H1 (cell line): ENCODE data around the gene CDH26.

Experiments used
- CEBPB ChIP-seq: IDR thresholded peaks from 2 replicates; pipeline ENCODE4 v1.6.1; 2012; ENCODE audit warnings: low read depth, low read length
- CHD2 ChIP-seq: IDR thresholded peaks from 2 replicates; pipeline ENCODE4 v1.6.1; 2012; ENCODE audit warnings: low read length, improper control_type of control experiment
- EP300 ChIP-seq, 2 experiments: IDR thresholded peaks; 1 replicate in 1 of 2; 2 replicates in 1 of 2; pipeline ENCODE4 v1.6.1; 2011 to 2012; ENCODE audit warnings: low read depth in 2 of 2, low read length in 2 of 2, mild to moderate bottlenecking in 2 of 2, borderline replicate concordance in 1 of 2, inconsistent platforms in 1 of 2, moderate library complexity in 1 of 2
- GABPA ChIP-seq: IDR thresholded peaks from 2 replicates; pipeline ENCODE4 v1.6.1; 2011; ENCODE audit warnings: mild to moderate bottlenecking, low read length, moderate library complexity, borderline replicate concordance; ENCODE audit not compliant: insufficient read depth
- POLR2A ChIP-seq, 2 experiments: IDR thresholded peaks; 1 replicate in 1 of 2; 2 replicates in 1 of 2; pipeline ENCODE4 v1.6.1; 2011; ENCODE audit warnings: low read depth in 2 of 2, low read length in 2 of 2, mild to moderate bottlenecking in 2 of 2; ENCODE audit errors: control extremely low read depth in 1 of 2
- POLR2AphosphoS5 ChIP-seq: IDR thresholded peaks from 2 replicates; pipeline ENCODE4 v1.6.1; 2011; ENCODE audit warnings: low read depth, low read length
- SUZ12 ChIP-seq: fragments of 200-600 bp; sonication (generic); IDR thresholded peaks from 2 replicates; pipeline ENCODE4 v1.6.1; 2012; ENCODE audit warnings: mild to moderate bottlenecking, inconsistent platforms, low read length, moderate library complexity, mixed read lengths
- TAF1 ChIP-seq: IDR thresholded peaks from 2 replicates; pipeline ENCODE4 v1.6.1; 2011; ENCODE audit warnings: mild to moderate bottlenecking, low read depth, low read length
- TCF12 ChIP-seq: IDR thresholded peaks from 2 replicates; pipeline ENCODE4 v1.6.1; 2011; ENCODE audit warnings: low read depth, mild to moderate bottlenecking, low read length
- USF2 ChIP-seq: IDR thresholded peaks from 2 replicates; pipeline ENCODE4 v1.6.1; 2011; ENCODE audit warnings: low read length, improper control_type of control experiment
- ZNF274 ChIP-seq: IDR thresholded peaks from 2 replicates; pipeline ENCODE4 v1.7.0; 2012; ENCODE audit warnings: low read length, borderline replicate concordance; ENCODE audit errors: extremely low read depth
- TF ChIP-seq, protein P1 (sequence below), 3 experiments: IDR thresholded peaks; 1 replicate in 2 of 3; 2 replicates in 1 of 3; pipeline versions ENCODE4 v1.5.1 to v1.6.1; 2011; ENCODE audit warnings: low read length in 3 of 3, mild to moderate bottlenecking in 3 of 3, inconsistent platforms in 2 of 3, low read depth in 1 of 3, moderate library complexity in 1 of 3; ENCODE audit not compliant: insufficient read depth in 1 of 3; ENCODE audit errors: control extremely low read depth in 1 of 3

- TF ChIP-seq, protein P1, sequence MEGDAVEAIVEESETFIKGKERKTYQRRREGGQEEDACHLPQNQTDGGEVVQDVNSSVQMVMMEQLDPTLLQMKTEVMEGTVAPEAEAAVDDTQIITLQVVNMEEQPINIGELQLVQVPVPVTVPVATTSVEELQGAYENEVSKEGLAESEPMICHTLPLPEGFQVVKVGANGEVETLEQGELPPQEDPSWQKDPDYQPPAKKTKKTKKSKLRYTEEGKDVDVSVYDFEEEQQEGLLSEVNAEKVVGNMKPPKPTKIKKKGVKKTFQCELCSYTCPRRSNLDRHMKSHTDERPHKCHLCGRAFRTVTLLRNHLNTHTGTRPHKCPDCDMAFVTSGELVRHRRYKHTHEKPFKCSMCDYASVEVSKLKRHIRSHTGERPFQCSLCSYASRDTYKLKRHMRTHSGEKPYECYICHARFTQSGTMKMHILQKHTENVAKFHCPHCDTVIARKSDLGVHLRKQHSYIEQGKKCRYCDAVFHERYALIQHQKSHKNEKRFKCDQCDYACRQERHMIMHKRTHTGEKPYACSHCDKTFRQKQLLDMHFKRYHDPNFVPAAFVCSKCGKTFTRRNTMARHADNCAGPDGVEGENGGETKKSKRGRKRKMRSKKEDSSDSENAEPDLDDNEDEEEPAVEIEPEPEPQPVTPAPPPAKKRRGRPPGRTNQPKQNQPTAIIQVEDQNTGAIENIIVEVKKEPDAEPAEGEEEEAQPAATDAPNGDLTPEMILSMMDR (IDR thresholded peaks at IDR 0.05; ENCODE audit: control extremely low read depth in 1 of 3, insufficient read depth in 1 of 3, low read depth in 1 of 3, low read length in 3 of 3): no peak
- TF ChIP-seq USF2 (no peak), POLR2A (IDR thresholded peaks at IDR 0.05; ENCODE audit: control extremely low read depth in 1 of 2, low read depth in 2 of 2, low read length in 2 of 2) (no peak), TAF1 (no peak), GABPA (no peak), POLR2AphosphoS5 (no peak), ZNF274 (no peak), CHD2 (no peak), CEBPB (no peak), TCF12 (no peak), SUZ12 (no peak), EP300 (IDR thresholded peaks at IDR 0.05; ENCODE audit: borderline replicate concordance in 1 of 2, low read depth in 2 of 2, low read length in 2 of 2) (no peak)
Observed at GRCh38 chr20:60016406-60016805, 58.2 kb downstream of the CDH26 start.
